ENCODE results near the gene MACROD2. TPM values are rescaled to one million over a fixed set of nuclear protein-coding genes. Genes with fewer than 3 reads are reported as not detected.

MACROD2 gene
- total RNA-seq, 4 donors from 2014 or later = 2.1 to 28.1 (median 12.6) TPM

DNA sequence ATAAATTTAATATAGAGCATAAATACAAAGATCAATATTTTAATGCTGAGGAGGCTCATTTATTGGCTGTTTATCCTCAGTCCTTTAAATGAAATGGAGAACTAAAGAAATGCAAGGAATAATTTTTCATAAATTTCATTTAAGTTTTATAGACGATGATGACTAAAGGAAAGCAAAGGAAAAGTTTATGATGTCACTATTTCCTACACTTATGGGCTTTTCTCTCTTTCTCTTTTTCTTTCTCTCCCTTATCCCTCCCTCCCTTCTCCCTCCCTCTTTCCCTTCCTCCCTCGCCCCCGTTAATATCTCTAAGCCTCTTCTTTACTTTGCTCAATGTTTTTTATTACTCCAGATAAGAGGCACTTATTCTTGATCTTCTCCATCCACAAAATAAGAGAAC lies 1231.8 kb downstream of the MACROD2 start:
- Histone ChIP-seq H3K27ac (no peak overlapping the region), H3K4me1 (no peaks in the 10 kb centered on the region), H3K36me3 (no peaks in the 10 kb centered on the region), H3K9me3 (no peaks in the 10 kb centered on the region), H3K4me3 (no peak overlapping the region), H3K27me3 (no peaks in the 10 kb centered on the region)
- intact Hi-C loops (cut with DNase I; ENCODE audit: low total_unique reads) = no loop called here
- TF ChIP-seq POLR2A (IDR thresholded peaks at IDR 0.05) = no peak
- TF ChIP-seq, protein P1, sequence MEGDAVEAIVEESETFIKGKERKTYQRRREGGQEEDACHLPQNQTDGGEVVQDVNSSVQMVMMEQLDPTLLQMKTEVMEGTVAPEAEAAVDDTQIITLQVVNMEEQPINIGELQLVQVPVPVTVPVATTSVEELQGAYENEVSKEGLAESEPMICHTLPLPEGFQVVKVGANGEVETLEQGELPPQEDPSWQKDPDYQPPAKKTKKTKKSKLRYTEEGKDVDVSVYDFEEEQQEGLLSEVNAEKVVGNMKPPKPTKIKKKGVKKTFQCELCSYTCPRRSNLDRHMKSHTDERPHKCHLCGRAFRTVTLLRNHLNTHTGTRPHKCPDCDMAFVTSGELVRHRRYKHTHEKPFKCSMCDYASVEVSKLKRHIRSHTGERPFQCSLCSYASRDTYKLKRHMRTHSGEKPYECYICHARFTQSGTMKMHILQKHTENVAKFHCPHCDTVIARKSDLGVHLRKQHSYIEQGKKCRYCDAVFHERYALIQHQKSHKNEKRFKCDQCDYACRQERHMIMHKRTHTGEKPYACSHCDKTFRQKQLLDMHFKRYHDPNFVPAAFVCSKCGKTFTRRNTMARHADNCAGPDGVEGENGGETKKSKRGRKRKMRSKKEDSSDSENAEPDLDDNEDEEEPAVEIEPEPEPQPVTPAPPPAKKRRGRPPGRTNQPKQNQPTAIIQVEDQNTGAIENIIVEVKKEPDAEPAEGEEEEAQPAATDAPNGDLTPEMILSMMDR (IDR thresholded peaks at IDR 0.05) = no peak
- DNase-seq = no peak

DNA sequence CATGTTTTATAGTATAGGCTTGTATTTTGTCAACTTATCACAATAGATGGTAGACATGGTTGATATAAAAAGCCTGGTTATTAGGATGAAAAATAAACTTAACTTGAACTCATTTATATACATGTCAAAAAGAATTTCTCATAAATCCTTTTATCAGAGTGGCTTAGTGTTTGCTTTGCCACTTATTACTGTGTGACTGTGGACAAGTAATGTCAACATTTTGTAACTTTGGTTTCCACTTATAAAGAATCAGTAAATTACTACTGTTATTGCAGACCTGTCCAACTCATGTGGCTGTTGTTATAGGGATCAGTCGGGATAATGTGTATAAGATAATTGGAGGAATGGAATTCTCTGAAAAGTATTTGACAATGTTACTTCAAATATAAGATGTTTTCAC lies 1236.9 kb downstream of the MACROD2 start:
- TF ChIP-seq POLR2A (IDR thresholded peaks at IDR 0.05) = no peak
- TF ChIP-seq, protein P1 (IDR thresholded peaks at IDR 0.05) = no peak
- Histone ChIP-seq H3K27ac (no peak overlapping the region), H3K9me3 (no peaks in the 10 kb centered on the region), H3K4me1 (no peaks in the 10 kb centered on the region), H3K4me3 (no peak overlapping the region), H3K36me3 (no peaks in the 10 kb centered on the region), H3K27me3 (no peaks in the 10 kb centered on the region)
- DNase-seq = no peak
- intact Hi-C loops (cut with DNase I; ENCODE audit: low total_unique reads) = no loop called here

DNA sequence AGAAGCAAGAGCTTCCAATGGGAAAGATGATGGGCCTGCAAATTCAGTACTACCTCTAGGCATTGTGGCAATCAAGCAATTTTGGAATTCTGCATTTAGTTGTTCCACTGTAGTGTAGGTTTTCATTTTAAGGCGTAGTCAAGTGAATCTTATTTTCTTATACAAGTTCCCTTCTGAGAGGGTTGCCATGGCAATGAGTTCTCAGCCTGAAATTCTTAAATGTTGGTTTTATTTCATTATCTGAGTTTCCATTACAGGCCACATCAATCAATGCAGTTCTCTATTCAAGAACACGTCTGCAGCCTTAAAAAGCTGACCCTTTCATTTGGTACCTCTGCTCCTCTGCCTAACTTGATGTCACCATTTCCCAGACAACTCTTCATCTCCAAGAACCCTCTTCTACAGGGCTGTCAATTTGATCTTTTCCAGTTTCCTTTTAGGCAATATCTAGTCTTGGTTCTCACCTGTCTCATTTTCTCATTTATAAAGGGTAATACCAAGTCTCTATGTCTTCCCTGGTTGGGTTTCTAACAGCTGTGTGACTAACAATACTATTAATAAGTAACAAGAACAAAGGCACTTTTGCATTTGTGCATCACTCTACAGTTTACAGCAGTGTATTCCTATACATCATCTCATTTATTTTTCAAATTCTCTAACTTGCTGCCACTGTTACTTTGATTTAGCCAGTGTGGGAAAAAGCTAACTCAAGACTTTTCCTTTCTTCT lies 1240.3 kb downstream of the MACROD2 start:
- no peak for DNase-seq
- Histone ChIP-seq H3K4me3 (no peak overlapping the region), H3K27ac (no peak overlapping the region), H3K27me3 (no peaks in the 10 kb centered on the region), H3K36me3 (no peaks in the 10 kb centered on the region), H3K9me3 (no peaks in the 10 kb centered on the region), H3K4me1 (no peaks in the 10 kb centered on the region)
- intact Hi-C loops (cut with DNase I; ENCODE audit: low total_unique reads) = no loop called here
- TF ChIP-seq, protein P1 (IDR thresholded peaks at IDR 0.05) = no peak
- TF ChIP-seq POLR2A (IDR thresholded peaks at IDR 0.05) = no peak

DNA sequence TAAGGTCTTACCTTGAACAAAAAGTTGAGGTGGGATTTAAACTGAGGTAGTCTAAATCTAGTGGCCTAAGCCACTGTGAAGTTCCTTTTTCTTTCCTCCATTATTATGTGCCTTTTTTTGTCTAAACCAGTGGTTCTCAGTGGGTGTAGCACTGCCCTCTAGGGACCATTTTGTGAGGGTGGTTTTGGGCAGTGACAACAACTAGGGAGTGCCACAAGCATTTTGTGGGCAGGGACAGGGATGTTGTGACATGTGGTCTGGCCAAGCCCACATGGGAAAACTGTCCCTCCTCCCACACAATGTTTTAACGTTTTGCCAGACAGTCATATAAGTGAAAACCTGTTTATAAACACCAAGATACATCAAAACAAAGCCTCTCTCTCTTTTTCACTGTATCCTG lies 1241.5 kb downstream of the MACROD2 start:
- no peak overlapping the region for H3K27ac ChIP-seq
- no peaks in the 10 kb centered on the region for H3K9me3 ChIP-seq
- TF ChIP-seq, protein P1 (IDR thresholded peaks at IDR 0.05) = no peak
- TF ChIP-seq POLR2A (IDR thresholded peaks at IDR 0.05) = no peak
- intact Hi-C loops (cut with DNase I; ENCODE audit: low total_unique reads) = no loop called here
- H3K4me1 ChIP-seq = no peaks in the 10 kb centered on the region
- H3K36me3 ChIP-seq = no peaks in the 10 kb centered on the region
- DNase-seq = no peak
- no peaks in the 10 kb centered on the region for H3K27me3 ChIP-seq
- H3K4me3 ChIP-seq = no peak overlapping the region

DNA sequence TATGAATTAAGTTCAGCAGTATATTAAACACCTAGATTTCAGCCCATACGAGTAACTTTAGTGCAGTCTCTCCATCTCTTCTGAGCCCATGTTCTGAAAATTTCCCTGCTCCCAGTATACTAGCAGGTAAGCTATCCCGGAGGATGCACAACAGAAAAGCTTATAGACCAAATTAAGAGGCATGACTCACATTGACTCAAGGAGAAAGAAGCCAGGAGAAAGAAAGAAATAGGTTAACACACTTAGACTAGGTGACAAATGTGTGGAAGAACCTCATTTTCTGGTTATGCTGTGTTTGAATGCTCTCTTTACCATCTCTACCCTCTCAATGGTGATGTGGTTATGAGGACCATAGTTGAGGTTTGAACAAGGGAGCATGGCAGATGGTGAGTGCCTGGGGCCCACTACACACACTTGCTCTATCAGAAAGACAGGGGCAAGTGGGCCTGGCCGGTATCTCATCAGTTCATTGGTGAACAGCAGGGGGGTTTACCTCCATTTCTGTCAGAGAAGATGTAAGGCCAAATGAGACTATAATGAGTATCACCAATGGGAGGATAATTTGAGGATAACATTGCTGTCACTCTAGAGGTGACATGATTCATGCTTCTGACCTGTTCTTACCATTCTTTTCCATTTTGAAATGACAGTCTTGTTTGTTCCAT lies 1244.4 kb downstream of the MACROD2 start:
- no peaks in the 10 kb centered on the region for H3K4me1 ChIP-seq
- intact Hi-C loops (cut with DNase I; ENCODE audit: low total_unique reads) = no loop called here
- no peak for DNase-seq
- no peaks in the 10 kb centered on the region for H3K27me3 ChIP-seq
- TF ChIP-seq, protein P1 (IDR thresholded peaks at IDR 0.05) = no peak
- TF ChIP-seq POLR2A (IDR thresholded peaks at IDR 0.05) = no peak
- no peak overlapping the region for H3K27ac ChIP-seq
- no peaks in the 10 kb centered on the region for H3K9me3 ChIP-seq
- no peak overlapping the region for H3K4me3 ChIP-seq
- no peaks in the 10 kb centered on the region for H3K36me3 ChIP-seq

Measured in uterus (tissue), 4 donors.